ENCODE results near the gene SPEN. TPM values are rescaled to one million over a fixed set of nuclear protein-coding genes. Genes with fewer than 3 reads are reported as not detected.

Gene SPEN
- total RNA-seq, 4 donors from 2014 or later, result 55.0 to 79.7 (median 63.8) TPM

- 92% methylated on average over 11 of the region's 12 CpGs for WGBS
- peak in 1 of 2 donors; percentile 28 for DNase-seq (ENCODE audit: low spot score in 2 of 2)
- Histone ChIP-seq H3K9me3 (no peaks in the 10 kb centered on the region), H3K4me1 (no peaks in the 10 kb centered on the region), H3K27me3 (no peaks in the 10 kb centered on the region), H3K36me3 (peaks cover 35% of the 10 kb centered on the region), H3K27ac (no peak overlapping the region), H3K4me3 (no peak overlapping the region)
- TF ChIP-seq EP300 (IDR thresholded peaks at IDR 0.05), result no peak
- TF ChIP-seq POLR2A (IDR thresholded peaks at IDR 0.05), result no peak
- no peak for TF ChIP-seq CTCF (IDR thresholded peaks at IDR 0.05)
- TF ChIP-seq POLR2AphosphoS5 (IDR thresholded peaks at IDR 0.05), result no peak
Observed at GRCh38 chr1:15876357-15877055, 29.0 kb downstream of the SPEN start.

GRCh38 chr1:15881961-15882360 lies 34.5 kb downstream of the SPEN start:
- TF ChIP-seq POLR2AphosphoS5 (IDR thresholded peaks at IDR 0.05) (no peak), CTCF (IDR thresholded peaks at IDR 0.05) (no peak), EP300 (IDR thresholded peaks at IDR 0.05) (no peak), POLR2A (IDR thresholded peaks at IDR 0.05) (no peak)
- Histone ChIP-seq H3K27ac (no peak overlapping the region), H3K4me3 (no peak overlapping the region), H3K4me1 (peaks cover 42% of the 10 kb centered on the region), H3K36me3 (peaks cover 10% of the 10 kb centered on the region), H3K9me3 (no peaks in the 10 kb centered on the region), H3K27me3 (no peaks in the 10 kb centered on the region)
- DNase-seq (ENCODE audit: low spot score in 2 of 2), result no peak
- WGBS, result 94% methylated on average over 5 of the region's 5 CpGs

GRCh38 chr1:15882665-15883064 lies 35.2 kb downstream of the SPEN start:
- Histone ChIP-seq H3K9me3 (no peaks in the 10 kb centered on the region), H3K4me3 (no peak overlapping the region), H3K36me3 (peaks cover 6% of the 10 kb centered on the region), H3K27ac (no peak overlapping the region), H3K4me1 (peaks cover 49% of the 10 kb centered on the region), H3K27me3 (no peaks in the 10 kb centered on the region)
- TF ChIP-seq POLR2A (IDR thresholded peaks at IDR 0.05), result no peak
- no peak for TF ChIP-seq EP300 (IDR thresholded peaks at IDR 0.05)
- TF ChIP-seq CTCF (IDR thresholded peaks at IDR 0.05), result no peak
- no peak for TF ChIP-seq POLR2AphosphoS5 (IDR thresholded peaks at IDR 0.05)
- DNase-seq (ENCODE audit: low spot score in 2 of 2), result peak in 1 of 2 donors; percentile 28
- 74% methylated on average over 2 of the region's 2 CpGs for WGBS

GRCh38 chr1:15883326-15883725 lies 35.8 kb downstream of the SPEN start:
- Histone ChIP-seq H3K27me3 (no peaks in the 10 kb centered on the region), H3K36me3 (peaks cover 6% of the 10 kb centered on the region), H3K27ac (no peak overlapping the region), H3K4me3 (no peak overlapping the region), H3K4me1 (peaks cover 56% of the 10 kb centered on the region), H3K9me3 (no peaks in the 10 kb centered on the region)
- no peak for DNase-seq (ENCODE audit: low spot score in 2 of 2)
- 54% methylated on average over 6 of the region's 6 CpGs for WGBS
- TF ChIP-seq POLR2AphosphoS5 (IDR thresholded peaks at IDR 0.05), result no peak
- TF ChIP-seq CTCF (IDR thresholded peaks at IDR 0.05), result no peak
- no peak for TF ChIP-seq EP300 (IDR thresholded peaks at IDR 0.05)
- no peak for TF ChIP-seq POLR2A (IDR thresholded peaks at IDR 0.05)

- Histone ChIP-seq H3K4me3 (no peak overlapping the region), H3K36me3 (peaks cover 6% of the 10 kb centered on the region), H3K9me3 (no peaks in the 10 kb centered on the region), H3K27me3 (no peaks in the 10 kb centered on the region), H3K27ac (peak overlapping the region; percentile 93), H3K4me1 (peaks cover 59% of the 10 kb centered on the region)
- 58% methylated on average over 4 of the region's 4 CpGs for WGBS
- no peak for TF ChIP-seq POLR2AphosphoS5 (IDR thresholded peaks at IDR 0.05)
- no peak for TF ChIP-seq EP300 (IDR thresholded peaks at IDR 0.05)
- no peak for TF ChIP-seq POLR2A (IDR thresholded peaks at IDR 0.05)
- TF ChIP-seq CTCF (IDR thresholded peaks at IDR 0.05), result no peak
- no peak for DNase-seq (ENCODE audit: low spot score in 2 of 2)
Observed at GRCh38 chr1:15884477-15884876, 37.0 kb downstream of the SPEN start.
